CD4-positive, alpha-beta T cell treated with Interleukin-1 beta for 1 hour (primary cell): ENCODE measurements around the gene CDCP2.
"Not testable (repeated sequence)": the region's sequence is repeated elsewhere in the genome, so short reads cannot be mapped to it uniquely, and the experiment has no call there.

Experiments
- DNase-seq, 2 donors: peaks; one replicate each; pipeline ENCODE4 v3.0.0-alpha.2; 2020 to 2022

Gene CDCP2

GRCh38 chr1:54167422-54168139, 14.8 kb upstream of the CDCP2 start:
- no peak for DNase-seq

GRCh38 chr1:54166357-54166756, 13.6 kb upstream of the CDCP2 start:
- not testable (repeated sequence) for DNase-seq

- DNase-seq, result no peak
Observed at GRCh38 chr1:54165146-54165545, 12.3 kb upstream of the CDCP2 start.

- no peak for DNase-seq
Observed at GRCh38 chr1:54163573-54163972, 10.8 kb upstream of the CDCP2 start.

GRCh38 chr1:54163051-54163450, 10.3 kb upstream of the CDCP2 start:
- no peak for DNase-seq

GRCh38 chr1:54161495-54162168, 8.8 kb upstream of the CDCP2 start:
- no peak for DNase-seq

- DNase-seq, result no peak
Observed at GRCh38 chr1:54160351-54160750, 7.6 kb upstream of the CDCP2 start.

GRCh38 chr1:54159733-54160316, 7.0 kb upstream of the CDCP2 start:
- DNase-seq, result no peak

- no peak for DNase-seq
Observed at GRCh38 chr1:54158071-54158470, 5.3 kb upstream of the CDCP2 start.

GRCh38 chr1:54157401-54157800, 4.6 kb upstream of the CDCP2 start:
- no peak for DNase-seq

GRCh38 chr1:54156986-54157385, 4.2 kb upstream of the CDCP2 start:
- DNase-seq, result no peak

- no peak for DNase-seq
Observed at GRCh38 chr1:54156201-54156600, 3.4 kb upstream of the CDCP2 start.

GRCh38 chr1:54153535-54154439, 987 bp upstream of the CDCP2 start:
- no peak for DNase-seq

GRCh38 chr1:54151013-54151412, 1.8 kb downstream of the CDCP2 start:
- DNase-seq, result no peak

- no peak for DNase-seq
Observed at GRCh38 chr1:54149734-54150133, 3.1 kb downstream of the CDCP2 start.

- no peak for DNase-seq
Observed at GRCh38 chr1:54144366-54144765, 8.4 kb downstream of the CDCP2 start.

- no peak for DNase-seq
Observed at GRCh38 chr1:54142146-54142900, 10.5 kb downstream of the CDCP2 start.

GRCh38 chr1:54139711-54140110, 13.1 kb downstream of the CDCP2 start:
- DNase-seq, result no peak

- no peak for DNase-seq
Observed at GRCh38 chr1:54138994-54139393, 13.8 kb downstream of the CDCP2 start.

- DNase-seq, result no peak
Observed at GRCh38 chr1:54137534-54138061, 15.2 kb downstream of the CDCP2 start.

GRCh38 chr1:54136963-54137533, 15.8 kb downstream of the CDCP2 start:
- no peak for DNase-seq
